T-helper 1 cell treated with Interleukin-12 subunit alpha and Interleukin-12 subunit beta and Interleukin-4 antibody, amounts not matched to agents 30 μg/mL and 1 μg/mL, for 36 hours (primary cell): Measurements from ENCODE around the gene DNM2.
A peak's percentile ranks its signal among the peaks of the same experiment; 100 is the strongest.
"Not testable (repeated sequence)": the region's sequence is repeated elsewhere in the genome, so short reads cannot be mapped to it uniquely, and the experiment has no call there.

ENCODE experiments used
- H3K27ac Mint-ChIP-seq: one replicate; pipeline ENCODE4 v1.8.0; 2021; ENCODE audit warnings: mild to moderate bottlenecking, mixed read lengths
- H3K27me3 Mint-ChIP-seq: one replicate; pipeline ENCODE4 v1.8.0; 2021; ENCODE audit warnings: low read depth, mixed read lengths
- H3K36me3 Mint-ChIP-seq: one replicate; pipeline ENCODE4 v1.8.0; 2021; ENCODE audit warnings: low read depth, mixed read lengths
- H3K4me1 Mint-ChIP-seq: one replicate; pipeline ENCODE4 v1.8.0; 2021; ENCODE audit warnings: low read depth, mixed read lengths
- H3K4me3 Mint-ChIP-seq: one replicate; pipeline ENCODE4 v1.8.0; 2021; ENCODE audit warnings: mild to moderate bottlenecking, moderate library complexity, mixed read lengths
- H3K9me3 Mint-ChIP-seq: one replicate; pipeline ENCODE4 v1.8.0; 2021; ENCODE audit warnings: mixed read lengths

Gene DNM2

DNA sequence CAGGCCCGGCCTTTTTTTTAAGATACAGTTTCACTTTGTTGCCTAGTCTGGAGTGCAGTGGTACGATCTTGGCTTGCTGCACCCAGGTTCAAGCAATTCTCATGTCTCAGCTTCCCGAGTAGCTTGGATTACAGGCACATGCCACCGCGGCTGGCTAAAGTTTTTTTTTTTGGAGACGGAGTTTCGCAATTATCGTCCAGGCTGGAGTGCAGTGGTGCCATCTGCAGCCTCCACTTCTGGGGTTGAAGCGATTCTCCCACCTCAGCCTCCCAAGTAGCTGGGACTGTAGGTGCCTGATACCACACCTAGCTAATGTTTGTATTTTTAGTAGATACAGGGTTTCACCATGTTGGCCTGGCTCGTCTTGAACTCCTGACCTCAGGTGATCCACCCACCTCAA is 148.6 kb downstream of the DNM2 start:
- H3K9me3 Mint-ChIP-seq, result no peaks in the 10 kb centered on the region
- H3K4me1 Mint-ChIP-seq, result peaks cover 27% of the 10 kb centered on the region
- no peaks in the 10 kb centered on the region for H3K27me3 Mint-ChIP-seq
- H3K36me3 Mint-ChIP-seq, result peaks cover 5% of the 10 kb centered on the region
- no peak overlapping the region for H3K4me3 Mint-ChIP-seq
- H3K27ac Mint-ChIP-seq, result no peak overlapping the region

DNA sequence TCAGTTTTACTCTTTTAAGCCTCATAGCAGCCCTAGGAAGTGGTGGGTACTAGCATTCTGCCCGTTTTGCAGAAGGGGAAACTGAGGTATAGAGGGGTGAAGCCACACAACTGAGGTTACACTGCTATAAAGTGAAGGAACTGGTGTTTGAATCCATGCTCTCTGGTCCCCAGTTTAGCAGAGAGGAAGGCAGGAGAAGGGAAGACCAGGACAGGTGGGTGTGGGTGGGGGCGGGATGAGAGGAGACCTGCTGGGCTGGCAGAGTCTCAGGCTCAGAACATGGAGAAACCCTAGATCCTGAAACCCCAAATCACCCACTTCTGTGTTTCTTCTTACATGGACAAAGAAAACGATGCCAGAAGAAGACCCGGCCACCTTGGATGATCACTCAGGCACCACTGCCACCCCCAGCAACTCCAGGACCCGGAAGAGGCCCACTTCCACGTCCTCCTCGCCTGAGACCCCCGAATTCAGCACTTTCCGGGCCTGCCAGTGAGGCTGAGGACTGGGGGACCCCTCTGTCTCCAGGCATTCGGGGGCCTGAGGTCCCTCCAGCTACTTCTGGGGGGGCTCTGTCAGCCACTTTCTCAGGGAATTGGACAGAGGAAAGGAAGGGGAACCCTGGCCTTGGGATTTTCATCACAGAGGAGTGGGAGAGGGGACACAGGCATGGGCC is 151.1 kb downstream of the DNM2 start:
- Mint-ChIP-seq H3K27ac (peak overlapping the region; percentile 52), H3K4me1 (peaks cover 30% of the 10 kb centered on the region), H3K4me3 (peak overlapping the region; percentile 48), H3K27me3 (no peaks in the 10 kb centered on the region), H3K36me3 (peaks cover 3% of the 10 kb centered on the region), H3K9me3 (no peaks in the 10 kb centered on the region)

DNA sequence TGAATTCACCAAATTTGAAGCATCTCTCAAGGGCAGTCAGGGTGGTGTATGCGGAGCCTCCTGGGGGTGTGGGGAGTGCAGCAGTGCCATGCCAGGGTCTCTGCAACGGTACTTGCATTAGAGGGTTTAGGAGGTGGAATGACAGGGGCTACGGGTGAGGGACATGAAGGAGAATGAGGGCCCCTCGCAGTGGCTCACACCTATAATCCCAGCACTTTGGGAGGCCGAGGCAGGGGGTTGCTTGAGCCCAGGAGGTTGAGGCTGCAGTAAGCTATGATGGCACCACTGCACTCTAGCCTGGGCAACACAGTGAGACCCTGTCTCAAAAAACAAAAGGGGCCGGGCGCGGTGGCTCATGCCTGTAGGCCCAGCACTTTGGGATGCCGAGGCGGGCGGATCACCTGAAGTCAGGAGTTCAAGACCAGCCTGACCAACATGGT is 152.0 kb downstream of the DNM2 start:
- not testable (repeated sequence) for H3K36me3 Mint-ChIP-seq, H3K27me3 Mint-ChIP-seq, H3K9me3 Mint-ChIP-seq
- Mint-ChIP-seq H3K4me1 (peaks cover 27% of the 10 kb centered on the region), H3K27ac (peak overlapping the region; percentile 67), H3K4me3 (peak overlapping the region; percentile 83)

GRCh38 chr19:10870501-10870954 is 152.6 kb downstream of the DNM2 start:
- Mint-ChIP-seq H3K27me3 (no peaks in the 10 kb centered on the region), H3K4me1 (peaks cover 28% of the 10 kb centered on the region), H3K4me3 (peak overlapping the region; percentile 83), H3K36me3 (peaks cover 3% of the 10 kb centered on the region), H3K27ac (peak overlapping the region; percentile 93), H3K9me3 (no peaks in the 10 kb centered on the region)

- no peaks in the 10 kb centered on the region for H3K9me3 Mint-ChIP-seq
- peaks cover 28% of the 10 kb centered on the region for H3K4me1 Mint-ChIP-seq
- no peaks in the 10 kb centered on the region for H3K27me3 Mint-ChIP-seq
- H3K4me3 Mint-ChIP-seq, result peak within 1 kb of the TSS; percentile 86
- H3K36me3 Mint-ChIP-seq, result peaks cover 3% of the 10 kb centered on the region
- peak within 1 kb of the TSS; percentile 93 for H3K27ac Mint-ChIP-seq
Measured at GRCh38 chr19:10870955-10871603, 153.2 kb downstream of the DNM2 start, which contains the start of gene CARM1. Gene CARM1 (plus strand): TSS chr19:10871553. CDS start chr19:10871703, 150 bp downstream.

- Mint-ChIP-seq H3K9me3 (no peaks in the 10 kb centered on the region), H3K27me3 (no peaks in the 10 kb centered on the region), H3K27ac (peak overlapping the region; percentile 78), H3K4me3 (peak overlapping the region; percentile 86), H3K4me1 (peaks cover 32% of the 10 kb centered on the region), H3K36me3 (peaks cover 3% of the 10 kb centered on the region)
Measured at GRCh38 chr19:10871711-10872545, 154.0 kb downstream of the DNM2 start.

DNA sequence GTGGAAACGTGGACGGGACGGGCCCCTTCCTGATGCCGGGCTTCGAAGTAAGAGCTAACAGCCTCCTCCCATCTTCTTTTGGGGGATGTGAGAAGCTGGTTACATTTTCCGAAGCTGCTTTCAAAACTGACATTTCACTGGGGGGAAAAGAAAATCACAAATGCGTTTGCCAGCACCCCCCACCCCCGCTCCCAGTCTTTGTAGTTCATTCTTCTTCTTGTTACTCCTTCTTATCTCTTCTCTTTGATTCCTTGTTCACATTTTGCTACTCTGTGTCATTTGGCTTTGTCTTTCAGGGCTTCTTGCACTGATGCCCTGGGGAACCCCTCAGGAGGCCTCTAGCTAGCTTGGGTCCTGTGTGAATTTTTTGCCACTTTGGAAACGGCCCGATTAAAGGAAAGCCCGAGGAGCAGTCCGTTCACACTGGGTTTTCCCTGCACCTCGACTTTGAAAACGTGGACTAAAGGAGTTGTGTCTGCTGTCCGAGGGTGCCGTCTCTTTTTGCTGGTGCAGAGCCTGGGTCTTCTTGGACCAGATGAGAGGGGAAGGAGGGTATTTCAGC is 154.7 kb downstream of the DNM2 start:
- peaks cover 3% of the 10 kb centered on the region for H3K36me3 Mint-ChIP-seq
- peak overlapping the region; percentile 86 for H3K4me3 Mint-ChIP-seq
- H3K4me1 Mint-ChIP-seq, result peaks cover 34% of the 10 kb centered on the region

GRCh38 chr19:10874024-10874423 is 156.1 kb downstream of the DNM2 start:
- no peaks in the 10 kb centered on the region for H3K9me3 Mint-ChIP-seq
- no peaks in the 10 kb centered on the region for H3K36me3 Mint-ChIP-seq
- H3K4me3 Mint-ChIP-seq, result peak overlapping the region; percentile 42
- H3K4me1 Mint-ChIP-seq, result peaks cover 33% of the 10 kb centered on the region
- H3K27me3 Mint-ChIP-seq, result no peaks in the 10 kb centered on the region
- peak overlapping the region; percentile 41 for H3K27ac Mint-ChIP-seq

More for the DNA sequence above, 154.7 kb downstream of the DNM2 start:
- H3K27me3 Mint-ChIP-seq, result no peaks in the 10 kb centered on the region
- H3K9me3 Mint-ChIP-seq, result no peaks in the 10 kb centered on the region
- peak overlapping the region; percentile 78 for H3K27ac Mint-ChIP-seq

DNA sequence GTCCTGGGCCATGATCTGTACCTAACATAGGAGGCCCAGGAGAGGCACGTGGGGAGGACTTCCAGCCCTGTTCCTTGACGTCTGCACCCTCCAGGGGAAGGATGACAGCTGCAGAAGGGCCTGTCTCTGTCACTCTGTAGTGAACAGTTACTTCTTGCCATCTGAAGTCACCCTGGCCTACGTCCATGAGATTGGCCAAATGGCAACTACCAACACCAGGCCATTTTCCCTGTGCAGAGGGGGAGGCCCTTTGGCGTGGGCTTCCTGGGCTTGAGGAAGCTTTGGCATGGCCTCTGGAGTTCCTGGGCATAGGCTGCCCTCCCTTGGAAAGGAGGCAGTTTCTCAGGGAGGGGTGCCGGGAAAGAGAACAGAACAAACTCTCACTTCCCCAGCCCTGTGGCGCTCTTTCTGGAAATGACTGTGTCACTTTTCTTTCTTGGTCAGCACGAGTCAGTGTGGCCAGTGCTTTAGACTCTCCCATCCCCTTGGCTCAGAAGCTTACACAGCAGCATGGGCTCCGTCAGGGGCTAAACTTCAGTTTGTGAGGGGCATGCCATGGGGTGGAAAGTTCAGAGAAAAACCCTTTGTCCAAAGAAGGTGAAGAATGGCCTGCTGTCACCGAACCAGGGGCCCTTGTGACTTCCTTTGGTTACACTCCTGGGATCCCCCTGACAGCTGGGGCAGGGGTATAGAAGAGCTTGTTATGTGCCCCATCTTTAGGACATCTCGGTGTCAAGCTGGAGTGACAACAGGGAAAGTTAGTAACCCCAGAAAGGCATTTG is 158.8 kb downstream of the DNM2 start:
- H3K9me3 Mint-ChIP-seq, result no peaks in the 10 kb centered on the region
- peaks cover 32% of the 10 kb centered on the region for H3K4me1 Mint-ChIP-seq
- no peaks in the 10 kb centered on the region for H3K27me3 Mint-ChIP-seq
- no peak overlapping the region for H3K4me3 Mint-ChIP-seq
- H3K36me3 Mint-ChIP-seq, result peaks cover 2% of the 10 kb centered on the region
- H3K27ac Mint-ChIP-seq, result no peak overlapping the region

- H3K36me3 Mint-ChIP-seq, H3K27me3 Mint-ChIP-seq, H3K9me3 Mint-ChIP-seq, H3K4me3 Mint-ChIP-seq: not testable (repeated sequence)
- peaks cover 31% of the 10 kb centered on the region for H3K4me1 Mint-ChIP-seq
- H3K27ac Mint-ChIP-seq, result peak overlapping the region; percentile 73
Measured at GRCh38 chr19:10877608-10878007, 159.7 kb downstream of the DNM2 start.

DNA sequence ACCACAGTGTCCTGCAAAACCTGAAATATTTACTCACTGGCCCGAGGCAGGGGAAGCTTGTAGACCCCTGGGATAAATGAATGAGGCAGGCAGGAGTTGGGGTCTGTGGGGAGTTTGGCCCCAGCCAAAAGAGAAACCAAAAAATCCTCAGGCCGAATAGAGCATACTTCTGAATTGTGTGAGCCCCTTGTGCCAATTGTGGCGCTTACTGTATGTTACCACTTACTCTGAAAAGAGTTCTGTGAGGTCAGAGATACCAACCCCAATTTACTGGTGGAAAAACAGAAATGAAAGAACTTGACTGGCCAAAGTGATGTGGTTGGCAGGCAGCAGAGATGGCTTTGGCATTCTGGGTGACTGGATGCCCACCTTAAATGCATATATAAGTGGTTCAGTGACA is 160.4 kb downstream of the DNM2 start:
- no peaks in the 10 kb centered on the region for H3K9me3 Mint-ChIP-seq
- peaks cover 27% of the 10 kb centered on the region for H3K4me1 Mint-ChIP-seq
- no peak overlapping the region for H3K4me3 Mint-ChIP-seq
- peak overlapping the region; percentile 73 for H3K27ac Mint-ChIP-seq
- H3K27me3 Mint-ChIP-seq, result no peaks in the 10 kb centered on the region
- peaks cover 2% of the 10 kb centered on the region for H3K36me3 Mint-ChIP-seq
